H1 (cell line): Measurements from ENCODE around the gene MUC4. TPM values are rescaled to one million over a fixed set of nuclear protein-coding genes. Genes with fewer than 3 reads are reported as not detected.

Experiments
- CHD1 ChIP-seq: IDR thresholded peaks from 2 replicates; pipeline ENCODE4 v1.6.1; 2012; ENCODE audit warnings: low read depth, low read length, improper control_type of control experiment
- CTCF ChIP-seq, 3 experiments: IDR thresholded peaks; 1 replicate in 2 of 3; 2 replicates in 1 of 3; pipeline versions ENCODE4 v1.5.1 to v1.6.1; 2011; ENCODE audit warnings: low read length in 3 of 3, mild to moderate bottlenecking in 3 of 3, inconsistent platforms in 2 of 3, low read depth in 1 of 3, moderate library complexity in 1 of 3; ENCODE audit not compliant: insufficient read depth in 1 of 3; ENCODE audit errors: control extremely low read depth in 1 of 3
- EGR1 ChIP-seq: IDR thresholded peaks from 2 replicates; pipeline ENCODE4 v1.6.1; 2011; ENCODE audit warnings: low read depth, low read length, borderline replicate concordance
- RNF2 ChIP-seq: fragments of 200-900, 300-1000 bp; sonication (generic); IDR thresholded peaks from 2 replicates; pipeline ENCODE4 v1.7.1; 2016; ENCODE audit warnings: borderline replicate concordance, low read depth, mild to moderate bottlenecking, antibody characterized with exemption, low read length; ENCODE audit not compliant: poor library complexity, severe bottlenecking; ENCODE audit errors: missing control alignments
- polyA plus RNA-seq, 7 experiments: library from polyadenylated mRNA; depleted of rRNA in 3 of 7; stranded (reverse) in 5 of 7; unstranded in 2 of 7; fragments of >200 nt in 5 of 7; fragments of 200-250 nt in 2 of 7; gene quantifications; 1 replicate in 5 of 7; 2 replicates in 1 of 7; 4 replicates in 1 of 7; pipeline versions ENCODE4 v1.2.1 to v1.2.3, GENCODE V29; 2011 to 2013; ENCODE audit warnings: missing spikeins in 2 of 7, mixed read lengths in 2 of 7
- total RNA-seq: library from RNA; stranded (reverse); fragmentation: NEBNext Ultra II Directional; extraction: Animal tissue kit (Norgen Biotek cat#: 25700); gene quantifications from 2 replicates; pipeline ENCODE4 v1.2.1, GENCODE V29; 2021
- TF ChIP-seq, protein P1 (sequence below): fragments of 300-600 bp; sonication (generic); IDR thresholded peaks from 2 replicates; pipeline ENCODE4 v1.7.1; 2012; ENCODE audit warnings: low read length, moderate library complexity, mild to moderate bottlenecking, inconsistent platforms; ENCODE audit not compliant: insufficient replicate concordance

The MUC4 gene
- total and polyA plus RNA-seq, 2 of the 8 experiments (the other 6 are each of a cell fraction or from before 2014, with no cell fraction given): 0.89 to 2.0 TPM

- TF ChIP-seq, protein P1, sequence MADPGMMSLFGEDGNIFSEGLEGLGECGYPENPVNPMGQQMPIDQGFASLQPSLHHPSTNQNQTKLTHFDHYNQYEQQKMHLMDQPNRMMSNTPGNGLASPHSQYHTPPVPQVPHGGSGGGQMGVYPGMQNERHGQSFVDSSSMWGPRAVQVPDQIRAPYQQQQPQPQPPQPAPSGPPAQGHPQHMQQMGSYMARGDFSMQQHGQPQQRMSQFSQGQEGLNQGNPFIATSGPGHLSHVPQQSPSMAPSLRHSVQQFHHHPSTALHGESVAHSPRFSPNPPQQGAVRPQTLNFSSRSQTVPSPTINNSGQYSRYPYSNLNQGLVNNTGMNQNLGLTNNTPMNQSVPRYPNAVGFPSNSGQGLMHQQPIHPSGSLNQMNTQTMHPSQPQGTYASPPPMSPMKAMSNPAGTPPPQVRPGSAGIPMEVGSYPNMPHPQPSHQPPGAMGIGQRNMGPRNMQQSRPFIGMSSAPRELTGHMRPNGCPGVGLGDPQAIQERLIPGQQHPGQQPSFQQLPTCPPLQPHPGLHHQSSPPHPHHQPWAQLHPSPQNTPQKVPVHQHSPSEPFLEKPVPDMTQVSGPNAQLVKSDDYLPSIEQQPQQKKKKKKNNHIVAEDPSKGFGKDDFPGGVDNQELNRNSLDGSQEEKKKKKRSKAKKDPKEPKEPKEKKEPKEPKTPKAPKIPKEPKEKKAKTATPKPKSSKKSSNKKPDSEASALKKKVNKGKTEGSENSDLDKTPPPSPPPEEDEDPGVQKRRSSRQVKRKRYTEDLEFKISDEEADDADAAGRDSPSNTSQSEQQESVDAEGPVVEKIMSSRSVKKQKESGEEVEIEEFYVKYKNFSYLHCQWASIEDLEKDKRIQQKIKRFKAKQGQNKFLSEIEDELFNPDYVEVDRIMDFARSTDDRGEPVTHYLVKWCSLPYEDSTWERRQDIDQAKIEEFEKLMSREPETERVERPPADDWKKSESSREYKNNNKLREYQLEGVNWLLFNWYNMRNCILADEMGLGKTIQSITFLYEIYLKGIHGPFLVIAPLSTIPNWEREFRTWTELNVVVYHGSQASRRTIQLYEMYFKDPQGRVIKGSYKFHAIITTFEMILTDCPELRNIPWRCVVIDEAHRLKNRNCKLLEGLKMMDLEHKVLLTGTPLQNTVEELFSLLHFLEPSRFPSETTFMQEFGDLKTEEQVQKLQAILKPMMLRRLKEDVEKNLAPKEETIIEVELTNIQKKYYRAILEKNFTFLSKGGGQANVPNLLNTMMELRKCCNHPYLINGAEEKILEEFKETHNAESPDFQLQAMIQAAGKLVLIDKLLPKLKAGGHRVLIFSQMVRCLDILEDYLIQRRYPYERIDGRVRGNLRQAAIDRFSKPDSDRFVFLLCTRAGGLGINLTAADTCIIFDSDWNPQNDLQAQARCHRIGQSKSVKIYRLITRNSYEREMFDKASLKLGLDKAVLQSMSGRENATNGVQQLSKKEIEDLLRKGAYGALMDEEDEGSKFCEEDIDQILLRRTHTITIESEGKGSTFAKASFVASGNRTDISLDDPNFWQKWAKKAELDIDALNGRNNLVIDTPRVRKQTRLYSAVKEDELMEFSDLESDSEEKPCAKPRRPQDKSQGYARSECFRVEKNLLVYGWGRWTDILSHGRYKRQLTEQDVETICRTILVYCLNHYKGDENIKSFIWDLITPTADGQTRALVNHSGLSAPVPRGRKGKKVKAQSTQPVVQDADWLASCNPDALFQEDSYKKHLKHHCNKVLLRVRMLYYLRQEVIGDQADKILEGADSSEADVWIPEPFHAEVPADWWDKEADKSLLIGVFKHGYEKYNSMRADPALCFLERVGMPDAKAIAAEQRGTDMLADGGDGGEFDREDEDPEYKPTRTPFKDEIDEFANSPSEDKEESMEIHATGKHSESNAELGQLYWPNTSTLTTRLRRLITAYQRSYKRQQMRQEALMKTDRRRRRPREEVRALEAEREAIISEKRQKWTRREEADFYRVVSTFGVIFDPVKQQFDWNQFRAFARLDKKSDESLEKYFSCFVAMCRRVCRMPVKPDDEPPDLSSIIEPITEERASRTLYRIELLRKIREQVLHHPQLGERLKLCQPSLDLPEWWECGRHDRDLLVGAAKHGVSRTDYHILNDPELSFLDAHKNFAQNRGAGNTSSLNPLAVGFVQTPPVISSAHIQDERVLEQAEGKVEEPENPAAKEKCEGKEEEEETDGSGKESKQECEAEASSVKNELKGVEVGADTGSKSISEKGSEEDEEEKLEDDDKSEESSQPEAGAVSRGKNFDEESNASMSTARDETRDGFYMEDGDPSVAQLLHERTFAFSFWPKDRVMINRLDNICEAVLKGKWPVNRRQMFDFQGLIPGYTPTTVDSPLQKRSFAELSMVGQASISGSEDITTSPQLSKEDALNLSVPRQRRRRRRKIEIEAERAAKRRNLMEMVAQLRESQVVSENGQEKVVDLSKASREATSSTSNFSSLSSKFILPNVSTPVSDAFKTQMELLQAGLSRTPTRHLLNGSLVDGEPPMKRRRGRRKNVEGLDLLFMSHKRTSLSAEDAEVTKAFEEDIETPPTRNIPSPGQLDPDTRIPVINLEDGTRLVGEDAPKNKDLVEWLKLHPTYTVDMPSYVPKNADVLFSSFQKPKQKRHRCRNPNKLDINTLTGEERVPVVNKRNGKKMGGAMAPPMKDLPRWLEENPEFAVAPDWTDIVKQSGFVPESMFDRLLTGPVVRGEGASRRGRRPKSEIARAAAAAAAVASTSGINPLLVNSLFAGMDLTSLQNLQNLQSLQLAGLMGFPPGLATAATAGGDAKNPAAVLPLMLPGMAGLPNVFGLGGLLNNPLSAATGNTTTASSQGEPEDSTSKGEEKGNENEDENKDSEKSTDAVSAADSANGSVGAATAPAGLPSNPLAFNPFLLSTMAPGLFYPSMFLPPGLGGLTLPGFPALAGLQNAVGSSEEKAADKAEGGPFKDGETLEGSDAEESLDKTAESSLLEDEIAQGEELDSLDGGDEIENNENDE: no peak
- TF ChIP-seq EGR1 (no peak), CTCF (IDR thresholded peaks at IDR 0.05; ENCODE audit: control extremely low read depth in 1 of 3, insufficient read depth in 1 of 3, low read depth in 1 of 3, low read length in 3 of 3) (peak in 2 of 3 experiments; percentile 8 to 12; a peak in 2 of 4 replicates), RNF2 (no peak), CHD1 (no peak)
Measured at GRCh38 chr3:195773956-195774537, 37.7 kb downstream of the MUC4 start (continued).
